Measurements from ENCODE around the gene HOXD9.

HOXD9 gene

GRCh38 chr2:176092270-176093144, 30.0 kb upstream of the HOXD9 start, which contains the start of gene HOXD13:
HOXD13 (plus strand) TSS chr2:176092721; CDS start chr2:176092891, 170 bp downstream.
- H3K27ac ChIP-seq (replicated peaks) = no peak within 1 kb of the TSS
- TF ChIP-seq POLR2AphosphoS5 (IDR thresholded peaks at IDR 0.05; ENCODE audit: low read depth) (no peak), GABPA (IDR thresholded peaks at IDR 0.05; ENCODE audit: low read depth) (no peak), REST (IDR thresholded peaks at IDR 0.05; ENCODE audit: insufficient replicate concordance, low read depth) (no peak), SPI1 (IDR thresholded peaks at IDR 0.05; ENCODE audit: borderline replicate concordance, low read depth) (no peak)
- TF ChIP-seq, protein P1, sequence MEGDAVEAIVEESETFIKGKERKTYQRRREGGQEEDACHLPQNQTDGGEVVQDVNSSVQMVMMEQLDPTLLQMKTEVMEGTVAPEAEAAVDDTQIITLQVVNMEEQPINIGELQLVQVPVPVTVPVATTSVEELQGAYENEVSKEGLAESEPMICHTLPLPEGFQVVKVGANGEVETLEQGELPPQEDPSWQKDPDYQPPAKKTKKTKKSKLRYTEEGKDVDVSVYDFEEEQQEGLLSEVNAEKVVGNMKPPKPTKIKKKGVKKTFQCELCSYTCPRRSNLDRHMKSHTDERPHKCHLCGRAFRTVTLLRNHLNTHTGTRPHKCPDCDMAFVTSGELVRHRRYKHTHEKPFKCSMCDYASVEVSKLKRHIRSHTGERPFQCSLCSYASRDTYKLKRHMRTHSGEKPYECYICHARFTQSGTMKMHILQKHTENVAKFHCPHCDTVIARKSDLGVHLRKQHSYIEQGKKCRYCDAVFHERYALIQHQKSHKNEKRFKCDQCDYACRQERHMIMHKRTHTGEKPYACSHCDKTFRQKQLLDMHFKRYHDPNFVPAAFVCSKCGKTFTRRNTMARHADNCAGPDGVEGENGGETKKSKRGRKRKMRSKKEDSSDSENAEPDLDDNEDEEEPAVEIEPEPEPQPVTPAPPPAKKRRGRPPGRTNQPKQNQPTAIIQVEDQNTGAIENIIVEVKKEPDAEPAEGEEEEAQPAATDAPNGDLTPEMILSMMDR (IDR thresholded peaks at IDR 0.05; ENCODE audit: insufficient read depth, low read length) = no peak
- H3K27me3 ChIP-seq (ENCODE audit: insufficient read depth, poor library complexity, severe bottlenecking) = peaks cover 83% of the 10 kb centered on the region
- no peak for DNase-seq (ENCODE audit: low read depth in 1 of 2, low spot score in 1 of 2)
- peak within 1 kb of the TSS; percentile 13 for H3K4me3 ChIP-seq (replicated peaks; ENCODE audit: insufficient read depth, low read length)

DNA sequence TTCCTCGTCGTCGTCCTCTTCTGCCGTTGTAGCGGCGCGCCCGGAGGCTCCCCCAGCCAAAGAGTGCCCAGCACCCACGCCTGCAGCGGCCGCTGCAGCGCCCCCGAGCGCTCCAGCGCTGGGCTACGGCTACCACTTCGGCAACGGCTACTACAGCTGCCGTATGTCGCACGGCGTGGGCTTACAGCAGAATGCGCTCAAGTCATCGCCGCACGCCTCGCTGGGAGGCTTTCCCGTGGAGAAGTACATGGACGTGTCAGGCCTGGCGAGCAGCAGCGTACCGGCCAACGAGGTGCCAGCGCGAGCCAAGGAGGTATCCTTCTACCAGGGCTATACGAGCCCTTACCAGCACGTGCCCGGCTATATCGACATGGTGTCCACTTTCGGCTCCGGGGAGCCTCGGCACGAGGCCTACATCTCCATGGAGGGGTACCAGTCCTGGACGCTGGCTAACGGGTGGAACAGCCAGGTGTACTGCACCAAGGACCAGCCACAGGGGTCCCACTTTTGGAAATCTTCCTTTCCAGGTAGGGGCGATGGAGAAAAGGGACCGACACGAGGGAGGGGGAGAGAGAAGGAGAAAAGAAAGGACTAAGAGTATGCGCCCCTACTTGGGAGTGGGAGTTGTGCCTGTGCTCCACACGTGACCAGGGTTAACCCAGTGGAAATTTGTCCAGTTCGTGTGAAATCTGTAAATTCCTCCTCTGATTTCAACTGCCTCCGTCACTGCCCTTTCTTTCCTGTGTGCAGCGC, 29.2 kb upstream of the HOXD9 start:
- Histone ChIP-seq H3K4me3 (replicated peaks; ENCODE audit: insufficient read depth, low read length) (peak overlapping the region; percentile 13), H3K27ac (replicated peaks) (no peak overlapping the region), H3K27me3 (ENCODE audit: insufficient read depth, poor library complexity, severe bottlenecking) (peaks cover 83% of the 10 kb centered on the region)
- DNase-seq (ENCODE audit: low read depth in 1 of 2, low spot score in 1 of 2) = no peak
- no peak for TF ChIP-seq REST (IDR thresholded peaks at IDR 0.05; ENCODE audit: insufficient replicate concordance, low read depth)

- Histone ChIP-seq H3K27ac (replicated peaks) (no peak overlapping the region), H3K27me3 (ENCODE audit: insufficient read depth, poor library complexity, severe bottlenecking) (peaks cover 83% of the 10 kb centered on the region), H3K4me3 (replicated peaks; ENCODE audit: insufficient read depth, low read length) (no peak overlapping the region)
- TF ChIP-seq SPI1 (IDR thresholded peaks at IDR 0.05; ENCODE audit: borderline replicate concordance, low read depth) = no peak
- TF ChIP-seq, protein P1 (IDR thresholded peaks at IDR 0.05; ENCODE audit: insufficient read depth, low read length) = no peak
- no peak for TF ChIP-seq REST (IDR thresholded peaks at IDR 0.05; ENCODE audit: insufficient replicate concordance, low read depth)
- no peak for TF ChIP-seq POLR2AphosphoS5 (IDR thresholded peaks at IDR 0.05; ENCODE audit: low read depth)
- TF ChIP-seq GABPA (IDR thresholded peaks at IDR 0.05; ENCODE audit: low read depth) = no peak
- no peak for DNase-seq (ENCODE audit: low read depth in 1 of 2, low spot score in 1 of 2)
These were observed 28.6 kb upstream of the HOXD9 start for GRCh38 chr2:176093898-176094249.

Measured in HL-60 (cell line).